Measurements from ENCODE around the gene TANGO6.

DNA sequence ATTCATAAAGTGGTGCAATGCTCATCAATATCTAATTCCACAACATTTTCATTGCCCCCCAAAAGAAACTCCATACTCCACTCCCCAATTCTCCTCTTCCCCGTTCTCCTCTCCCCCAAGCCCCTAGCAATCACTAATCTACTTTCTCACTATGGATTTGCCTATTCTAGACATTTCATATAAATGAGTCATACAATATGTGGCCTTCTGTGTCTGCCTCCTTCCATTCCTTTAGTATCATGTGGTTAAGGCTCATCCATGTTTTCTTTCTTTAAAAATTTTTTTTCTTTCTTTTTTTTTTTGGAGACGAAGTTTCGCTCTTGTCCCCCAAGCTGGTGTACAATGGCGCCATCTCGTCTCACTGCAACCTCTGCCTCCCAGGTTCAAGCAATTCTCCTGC is 205.8 kb downstream of the TANGO6 start:
- TF ChIP-seq, protein P1, sequence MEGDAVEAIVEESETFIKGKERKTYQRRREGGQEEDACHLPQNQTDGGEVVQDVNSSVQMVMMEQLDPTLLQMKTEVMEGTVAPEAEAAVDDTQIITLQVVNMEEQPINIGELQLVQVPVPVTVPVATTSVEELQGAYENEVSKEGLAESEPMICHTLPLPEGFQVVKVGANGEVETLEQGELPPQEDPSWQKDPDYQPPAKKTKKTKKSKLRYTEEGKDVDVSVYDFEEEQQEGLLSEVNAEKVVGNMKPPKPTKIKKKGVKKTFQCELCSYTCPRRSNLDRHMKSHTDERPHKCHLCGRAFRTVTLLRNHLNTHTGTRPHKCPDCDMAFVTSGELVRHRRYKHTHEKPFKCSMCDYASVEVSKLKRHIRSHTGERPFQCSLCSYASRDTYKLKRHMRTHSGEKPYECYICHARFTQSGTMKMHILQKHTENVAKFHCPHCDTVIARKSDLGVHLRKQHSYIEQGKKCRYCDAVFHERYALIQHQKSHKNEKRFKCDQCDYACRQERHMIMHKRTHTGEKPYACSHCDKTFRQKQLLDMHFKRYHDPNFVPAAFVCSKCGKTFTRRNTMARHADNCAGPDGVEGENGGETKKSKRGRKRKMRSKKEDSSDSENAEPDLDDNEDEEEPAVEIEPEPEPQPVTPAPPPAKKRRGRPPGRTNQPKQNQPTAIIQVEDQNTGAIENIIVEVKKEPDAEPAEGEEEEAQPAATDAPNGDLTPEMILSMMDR (conservative IDR thresholded peaks at IDR 0.05 in 1 of 2, IDR thresholded peaks at IDR 0.05 in 1 of 2; ENCODE audit: extremely low read depth in 1 of 2, insufficient read depth in 1 of 2, low read depth in 1 of 2, low read length in 2 of 2): no peak
- no peak for TF ChIP-seq EZH2 (IDR thresholded peaks at IDR 0.05; ENCODE audit: borderline replicate concordance, low read length)
